HG03025 (cell line): ENCODE data around the gene AVP.

Experiments
- ATAC-seq: cut with Tn5 transposase; IDR thresholded peaks from one replicate; pipeline ENCODE4 v1.9.1; 2021; ENCODE audit warnings: mild to moderate bottlenecking, moderate library complexity; ENCODE audit not compliant: unreplicated experiment, low FRiP score

AVP gene

GRCh38 chr20:3059489-3059888 lies 25.0 kb downstream of the AVP start:
- no peak for ATAC-seq

- ATAC-seq: no peak
Measured at GRCh38 chr20:3051385-3052019, 33.0 kb downstream of the AVP start.

GRCh38 chr20:3047486-3048419 lies 36.8 kb downstream of the AVP start:
- ATAC-seq: no peak

- ATAC-seq: peak; percentile 9
Measured at GRCh38 chr20:3046677-3047462, 37.7 kb downstream of the AVP start.

- peak; percentile 86 for ATAC-seq
Measured at GRCh38 chr20:3045816-3046676, 38.5 kb downstream of the AVP start, which contains the start of gene MRPS26. MRPS26 (plus strand) TSS chr20:3046052; CDS start chr20:3046069, 17 bp downstream.

GRCh38 chr20:3045042-3045815 lies 39.3 kb downstream of the AVP start:
- ATAC-seq: peak; percentile 40

- no peak for ATAC-seq
Measured at GRCh38 chr20:3044336-3044965, 40.1 kb downstream of the AVP start.

- no peak for ATAC-seq
Measured at GRCh38 chr20:3043322-3043721, 41.2 kb downstream of the AVP start, which contains the start of gene GNRH2. GNRH2 (plus strand) TSS chr20:3043622; CDS start chr20:3044415, 793 bp downstream.

GRCh38 chr20:3042625-3043024 lies 41.9 kb downstream of the AVP start:
- no peak for ATAC-seq

- ATAC-seq: no peak
Measured at GRCh38 chr20:3041854-3042409, 42.6 kb downstream of the AVP start.

GRCh38 chr20:3040086-3040485 lies 44.4 kb downstream of the AVP start:
- no peak for ATAC-seq

- no peak for ATAC-seq
Measured at GRCh38 chr20:3039426-3039825, 45.1 kb downstream of the AVP start.

GRCh38 chr20:3038454-3038853 lies 46.1 kb downstream of the AVP start:
- no peak for ATAC-seq

- ATAC-seq: no peak
Measured at GRCh38 chr20:3037654-3038053, 46.9 kb downstream of the AVP start.

- ATAC-seq: no peak
Measured at GRCh38 chr20:3032624-3033023, 51.9 kb downstream of the AVP start.
